GM12878 (cell line): ENCODE results near the gene FAM53B. TPM values are rescaled to one million over a fixed set of nuclear protein-coding genes. Genes with fewer than 3 reads are reported as not detected.

Source experiments
- EZH2 ChIP-seq: IDR thresholded peaks from 2 replicates; pipeline ENCODE4 v1.6.1; 2012; ENCODE audit warnings: low read depth, mild to moderate bottlenecking, control low read depth, inconsistent platforms, low read length, borderline replicate concordance; ENCODE audit not compliant: control insufficient read depth
- HDGF ChIP-seq: fragments of 450-650 bp; IDR thresholded peaks from 2 replicates; pipeline ENCODE4 v1.6.1; 2016; ENCODE audit warnings: antibody characterized with exemption
- IRF4 ChIP-seq: IDR thresholded peaks from 2 replicates; pipeline ENCODE4 v1.6.1; 2011; ENCODE audit warnings: low read depth, low read length
- JUNB ChIP-seq: IDR thresholded peaks from 2 replicates; pipeline ENCODE4 v1.6.1; 2016; ENCODE audit warnings: antibody characterized with exemption, mild to moderate bottlenecking
- MEF2B ChIP-seq: fragments of 450-650 bp; IDR thresholded peaks from 2 replicates; pipeline ENCODE4 v1.6.1; 2018; ENCODE audit warnings: mild to moderate bottlenecking, moderate library complexity; ENCODE audit not compliant: partially characterized antibody, poor library complexity, severe bottlenecking
- RAD51 ChIP-seq: fragments of 450-650 bp; IDR thresholded peaks from 2 replicates; pipeline ENCODE4 v1.6.1; 2016; ENCODE audit warnings: moderate library complexity, mild to moderate bottlenecking, inconsistent platforms
- RFX5 ChIP-seq: IDR thresholded peaks from 2 replicates; pipeline ENCODE4 v1.6.1; 2011; ENCODE audit warnings: low read depth, low read length, improper control_type of control experiment
- STAT1 ChIP-seq: fragments of 450-650 bp; conservative IDR thresholded peaks from 2 replicates; pipeline ENCODE4 v1.6.1; 2014; ENCODE audit warnings: antibody characterized with exemption, mild to moderate bottlenecking
- polyA plus RNA-seq, 11 experiments: library from polyadenylated mRNA; depleted of rRNA in 4 of 11; unstranded in 6 of 11; stranded (reverse) in 5 of 11; fragments of >200 nt; fragmentation: Nextera tagmentation in 4 of 11; fragmentation: Illumina TruSeq in 1 of 11; extraction: Ambion mirVana in 4 of 11; extraction: Trizol in 1 of 11; gene quantifications; 1 replicate in 1 of 11; 2 replicates in 10 of 11; pipeline versions ENCODE4 v1.2.1 to v1.2.3, GENCODE V29; 2011 to 2016; ENCODE audit warnings: inconsistent platforms in 2 of 11, missing spikeins in 2 of 11, low read depth in 1 of 11
- total RNA-seq, 4 experiments: library from RNA; depleted of rRNA in 3 of 4; stranded (reverse); fragments of >200 nt in 3 of 4; fragmentation: Illumina TruSeq in 1 of 4; extraction: Trizol in 1 of 4; gene quantifications; 2 replicates each; pipeline versions ENCODE4 v1.2.1 to v1.2.3, GENCODE V29; 2013 to 2021
- TF ChIP-seq, protein P1 (sequence below): fragments of 450-650 bp; IDR thresholded peaks from 2 replicates; pipeline ENCODE4 v1.6.1; 2017; ENCODE audit warnings: low read depth, mild to moderate bottlenecking, moderate library complexity
- TF ChIP-seq, protein P2 (sequence below): fragments of 450-650 bp; IDR thresholded peaks from 2 replicates; pipeline ENCODE4 v1.6.1; 2017; ENCODE audit warnings: mild to moderate bottlenecking, low read depth, inconsistent platforms; ENCODE audit not compliant: poor library complexity, severe bottlenecking

FAM53B gene
- total and polyA plus RNA-seq, 10 of the 15 experiments (the other 5 are each of a cell fraction or from before 2014, with no cell fraction given), result 0.05 to 26.3 (median 8.1) TPM

DNA sequence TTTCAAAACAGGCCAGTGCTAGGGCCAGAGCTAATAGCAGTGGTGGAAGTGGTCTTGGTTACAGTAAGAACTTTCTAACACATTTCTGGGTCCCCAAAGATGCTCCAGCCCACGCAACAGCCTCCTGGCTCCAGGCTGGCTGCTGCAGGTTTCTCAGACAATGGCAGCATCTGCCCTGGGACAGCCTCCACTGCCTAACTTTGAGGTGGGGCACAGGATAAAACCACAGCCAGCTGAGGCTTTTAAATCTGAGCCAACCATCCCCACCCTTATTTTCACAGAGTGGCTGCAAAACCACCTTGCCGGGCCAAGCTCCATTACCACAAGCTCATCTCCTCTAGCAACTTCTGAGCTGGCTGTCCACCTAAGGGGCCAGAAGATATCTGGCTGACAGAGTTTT is 84.8 kb downstream of the FAM53B start (continued):
- TF ChIP-seq, protein P1, sequence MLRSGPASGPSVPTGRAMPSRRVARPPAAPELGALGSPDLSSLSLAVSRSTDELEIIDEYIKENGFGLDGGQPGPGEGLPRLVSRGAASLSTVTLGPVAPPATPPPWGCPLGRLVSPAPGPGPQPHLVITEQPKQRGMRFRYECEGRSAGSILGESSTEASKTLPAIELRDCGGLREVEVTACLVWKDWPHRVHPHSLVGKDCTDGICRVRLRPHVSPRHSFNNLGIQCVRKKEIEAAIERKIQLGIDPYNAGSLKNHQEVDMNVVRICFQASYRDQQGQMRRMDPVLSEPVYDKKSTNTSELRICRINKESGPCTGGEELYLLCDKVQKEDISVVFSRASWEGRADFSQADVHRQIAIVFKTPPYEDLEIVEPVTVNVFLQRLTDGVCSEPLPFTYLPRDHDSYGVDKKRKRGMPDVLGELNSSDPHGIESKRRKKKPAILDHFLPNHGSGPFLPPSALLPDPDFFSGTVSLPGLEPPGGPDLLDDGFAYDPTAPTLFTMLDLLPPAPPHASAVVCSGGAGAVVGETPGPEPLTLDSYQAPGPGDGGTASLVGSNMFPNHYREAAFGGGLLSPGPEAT, result no peak
- TF ChIP-seq, protein P2, sequence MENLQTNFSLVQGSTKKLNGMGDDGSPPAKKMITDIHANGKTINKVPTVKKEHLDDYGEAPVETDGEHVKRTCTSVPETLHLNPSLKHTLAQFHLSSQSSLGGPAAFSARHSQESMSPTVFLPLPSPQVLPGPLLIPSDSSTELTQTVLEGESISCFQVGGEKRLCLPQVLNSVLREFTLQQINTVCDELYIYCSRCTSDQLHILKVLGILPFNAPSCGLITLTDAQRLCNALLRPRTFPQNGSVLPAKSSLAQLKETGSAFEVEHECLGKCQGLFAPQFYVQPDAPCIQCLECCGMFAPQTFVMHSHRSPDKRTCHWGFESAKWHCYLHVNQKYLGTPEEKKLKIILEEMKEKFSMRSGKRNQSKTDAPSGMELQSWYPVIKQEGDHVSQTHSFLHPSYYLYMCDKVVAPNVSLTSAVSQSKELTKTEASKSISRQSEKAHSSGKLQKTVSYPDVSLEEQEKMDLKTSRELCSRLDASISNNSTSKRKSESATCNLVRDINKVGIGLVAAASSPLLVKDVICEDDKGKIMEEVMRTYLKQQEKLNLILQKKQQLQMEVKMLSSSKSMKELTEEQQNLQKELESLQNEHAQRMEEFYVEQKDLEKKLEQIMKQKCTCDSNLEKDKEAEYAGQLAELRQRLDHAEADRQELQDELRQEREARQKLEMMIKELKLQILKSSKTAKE, result no peak
- TF ChIP-seq RAD51, result no peak
- TF ChIP-seq IRF4, result no peak
- TF ChIP-seq HDGF, result no peak
- no peak for TF ChIP-seq MEF2B
- TF ChIP-seq JUNB, result no peak
- TF ChIP-seq EZH2, result no peak
- no peak for TF ChIP-seq STAT1
- no peak for TF ChIP-seq RFX5
- TF ChIP-seq, all 136 proteins: peak for 0
